Endothelial cell of umbilical vein (primary cell): ENCODE measurements around the gene SFMBT2. TPM values are rescaled to one million over a fixed set of nuclear protein-coding genes. Genes with fewer than 3 reads are reported as not detected.

Source experiments
- BruUV-seq: library from RNA; stranded (reverse); fragments of 400-500 nt; replicated peaks from 2 replicates; lab custom pipeline; 2021; lab: Mats Ljungman, UMichigan
- CTCF ChIA-PET: fragments of 300-600, 350-600 bp; sonication (Branson Sonifier 250); formaldehyde crosslinking; loops from one replicate; lab custom pipeline; 2021; ENCODE audit warnings: antibody characterized with exemption, inconsistent platforms; lab: Charles Lee
- POLR2A ChIA-PET: fragments of 300-600, 350-600 bp; sonication (Branson Sonifier 250); formaldehyde crosslinking; loops from one replicate; lab custom pipeline; 2021; ENCODE audit warnings: antibody characterized with exemption, inconsistent platforms; lab: Charles Lee
- DNase-seq: peaks from one replicate; pipeline ENCODE4 v3.0.0-alpha.2; 2011; ENCODE audit warnings: low read depth, low spot score
- FAIRE-seq: peaks from 2 replicates; lab custom pipeline; 2011; peaks lifted over from hg19 to GRCh38; lab: Jason Lieb, UNC
- H2AFZ ChIP-seq: 2 replicates; pipeline ENCODE4 v1.6.0; 2012; ENCODE audit warnings: low read depth, low read length, control low read depth, inconsistent platforms
- H3K27ac ChIP-seq: 2 replicates; pipeline ENCODE4 v1.5.1; 2011; ENCODE audit warnings: low read depth, mild to moderate bottlenecking, control low read depth, low read length, moderate library complexity; ENCODE audit not compliant: insufficient read depth
- H3K27me3 ChIP-seq, 2 experiments: 2 replicates each; pipeline versions ENCODE4 v1.6.0 to v1.6.1; 2011; ENCODE audit warnings: low read length in 2 of 2, mixed read lengths in 1 of 2; ENCODE audit not compliant: control insufficient read depth in 2 of 2, insufficient read depth in 2 of 2
- H3K36me3 ChIP-seq, 2 experiments: 2 replicates in 1 of 2; 3 replicates in 1 of 2; pipeline ENCODE4 v1.5.1; 2011; ENCODE audit warnings: low read length in 2 of 2, mild to moderate bottlenecking in 1 of 2, moderate library complexity in 1 of 2; ENCODE audit not compliant: control insufficient read depth in 2 of 2, insufficient read depth in 2 of 2; ENCODE audit errors: extremely low read depth in 1 of 2
- H3K4me1 ChIP-seq: 3 replicates; pipeline ENCODE4 v1.5.1; 2011; ENCODE audit warnings: mild to moderate bottlenecking, low read length; ENCODE audit not compliant: control insufficient read depth, insufficient read depth; ENCODE audit errors: extremely low read depth
- H3K4me2 ChIP-seq: 2 replicates; pipeline ENCODE4 v1.6.1; 2011; ENCODE audit warnings: low read length, control low read depth, mixed read lengths; ENCODE audit not compliant: insufficient read depth
- H3K4me3 ChIP-seq, 3 experiments: fragments of 200-600 bp in 1 of 3; sonication (generic), shearing (Covaris generic) in 1 of 3; replicated peaks in 1 of 3; 2 replicates each; pipeline ENCODE4 v1.5.1; 2011 to 2016; ENCODE audit warnings: control low read depth in 3 of 3, low read length in 3 of 3, mild to moderate bottlenecking in 2 of 3, inconsistent platforms in 1 of 3, low read depth in 1 of 3, moderate library complexity in 1 of 3; ENCODE audit not compliant: insufficient read depth in 1 of 3
- H3K79me2 ChIP-seq: 2 replicates; pipeline ENCODE4 v1.6.0; 2012; ENCODE audit warnings: low read length, inconsistent platforms; ENCODE audit not compliant: control insufficient read depth, insufficient read depth
- H3K9ac ChIP-seq: replicated peaks from 2 replicates; pipeline ENCODE3; 2011; ENCODE audit warnings: low read length, control low read depth; ENCODE audit not compliant: insufficient read depth; ENCODE audit errors: extremely low read depth
- H3K9me1 ChIP-seq: replicated peaks from 3 replicates; pipeline ENCODE4 v1.6.0; 2011; ENCODE audit warnings: mild to moderate bottlenecking, low read length; ENCODE audit not compliant: control insufficient read depth, insufficient read depth; ENCODE audit errors: extremely low read depth
- H3K9me3 ChIP-seq: replicated peaks from 2 replicates; pipeline ENCODE4 v1.5.1; 2012; ENCODE audit warnings: low read length, inconsistent platforms; ENCODE audit not compliant: control insufficient read depth, insufficient read depth
- H4K20me1 ChIP-seq: replicated peaks from 2 replicates; pipeline ENCODE3; 2011; ENCODE audit warnings: mild to moderate bottlenecking, low read length; ENCODE audit not compliant: control insufficient read depth, insufficient read depth; ENCODE audit errors: extremely low read depth
- EZH2 ChIP-seq: IDR thresholded peaks from 2 replicates; pipeline ENCODE4 v1.6.1; 2012; ENCODE audit warnings: borderline replicate concordance, low read depth, mild to moderate bottlenecking, moderate library complexity, low read length, inconsistent platforms; ENCODE audit not compliant: severe bottlenecking
- FOS ChIP-seq: IDR thresholded peaks from 2 replicates; pipeline ENCODE4 v1.6.1; 2011; ENCODE audit warnings: mild to moderate bottlenecking, low read length, moderate library complexity, borderline replicate concordance; ENCODE audit not compliant: insufficient read depth
- GATA2 ChIP-seq: IDR thresholded peaks from 2 replicates; pipeline ENCODE4 v1.7.0; 2011; ENCODE audit warnings: low read depth, mild to moderate bottlenecking, moderate library complexity, mixed read lengths, low read length; ENCODE audit not compliant: insufficient read length, insufficient read depth
- JUN ChIP-seq: IDR thresholded peaks from 2 replicates; pipeline ENCODE4 v1.6.1; 2011; ENCODE audit warnings: borderline replicate concordance, low read depth; ENCODE audit not compliant: insufficient read length, insufficient read depth
- MAX ChIP-seq: IDR thresholded peaks from 2 replicates; pipeline ENCODE4 v1.6.1; 2011; ENCODE audit not compliant: insufficient read depth, insufficient read length
- MYC ChIP-seq: IDR thresholded peaks from one replicate; pipeline ENCODE4 v1.6.1; 2011; ENCODE audit warnings: mild to moderate bottlenecking, low read depth, low read length
- POLR2A ChIP-seq: IDR thresholded peaks from 2 replicates; pipeline ENCODE4 v1.6.1; 2012; ENCODE audit warnings: low read depth, mild to moderate bottlenecking, control low read depth, low read length
- POLR2AphosphoS5 ChIP-seq: IDR thresholded peaks from 2 replicates; pipeline ENCODE4 v1.6.1; 2012; ENCODE audit warnings: low read depth, mild to moderate bottlenecking, control low read depth, low read length, moderate library complexity; ENCODE audit not compliant: insufficient read depth
- dilution Hi-C: fragments of 300-500 bp; cut with MboI; formaldehyde crosslinking; loops from one replicate; pipeline ENCODE4 v1.15.0; 2019; ENCODE audit warnings: low sequenced_read_pairs; ENCODE audit not compliant: extremely low pct_ligation_motif_present
- intact Hi-C: fragments of 100-400 bp; cut with micrococcal nuclease; formaldehyde crosslinking; loops from one replicate; pipeline ENCODE4 v1.10.0; 2022
- polyA plus RNA-seq, 4 experiments: library from polyadenylated mRNA; depleted of rRNA in 3 of 4; stranded (reverse) in 3 of 4; unstranded in 1 of 4; fragments of >200 nt; gene quantifications; 2 replicates each; pipeline versions ENCODE4 v1.2.1 to v1.2.3, GENCODE V29; 2011 to 2012; ENCODE audit warnings: missing spikeins in 1 of 4
- total RNA-seq: library from RNA; stranded (reverse); gene quantifications from 2 replicates; pipeline ENCODE4 v1.2.3, GENCODE V29; 2021
- TF ChIP-seq, protein P1 (sequence below), 2 donors: IDR thresholded peaks; 1 replicate in 1 of 2; 2 replicates in 1 of 2; pipeline ENCODE4 v1.5.1; 2011; ENCODE audit warnings: low read length in 2 of 2, mild to moderate bottlenecking in 2 of 2, moderate library complexity in 2 of 2, control low read depth in 1 of 2, inconsistent platforms in 1 of 2, low read depth in 1 of 2; ENCODE audit not compliant: insufficient read depth in 1 of 2; ENCODE audit errors: extremely low read depth in 1 of 2

The SFMBT2 gene
- total and polyA plus RNA-seq, 2 donors (not counting 3 experiments of a cell fraction or from before 2014, with no cell fraction given): 0.14 to 0.64 TPM

DNA sequence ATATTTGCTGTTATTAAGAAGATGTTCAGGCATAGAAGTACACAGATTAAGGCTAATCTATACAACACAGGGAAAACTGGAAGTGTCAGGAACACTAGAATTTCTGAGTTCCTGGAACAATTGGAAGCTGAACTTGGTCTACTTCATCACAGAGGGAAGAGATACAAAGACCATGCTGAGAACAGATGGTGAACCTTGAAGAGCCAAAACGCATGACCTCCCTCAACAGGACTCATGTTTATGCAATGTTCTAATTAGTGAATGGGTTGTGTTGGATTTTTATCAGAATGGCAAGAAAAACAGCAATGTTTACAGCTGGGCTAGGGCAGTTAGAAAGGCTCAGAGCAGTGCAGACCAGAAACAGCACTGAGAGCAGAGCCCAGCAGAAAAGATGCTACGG lies 94.9 kb downstream of the SFMBT2 start:
- Histone ChIP-seq H3K9me3 (no peaks in the 10 kb centered on the region), H3K27me3 (no peaks in the 10 kb centered on the region), H3K9me1 (no peaks in the 10 kb centered on the region), H3K36me3 (no peaks in the 10 kb centered on the region), H3K4me1 (no peaks in the 10 kb centered on the region), H4K20me1 (no peaks in the 10 kb centered on the region), H3K79me2 (no peaks in the 10 kb centered on the region), H3K27ac (no peak overlapping the region), H3K4me2 (no peak overlapping the region), H3K9ac (no peak overlapping the region), H3K4me3 (no peak overlapping the region), H2AFZ (no peak overlapping the region)
- DNase-seq (no peak), FAIRE-seq (no peak)
- no TSS peak for BruUV-seq
- intact Hi-C loops (no loop called here), dilution Hi-C loops (no loop called here)
- ChIA-PET POLR2A (no interaction called here), CTCF (no interaction called here)
- TF ChIP-seq POLR2A: no peak
- no peak for TF ChIP-seq FOS
- no peak for TF ChIP-seq GATA2
- TF ChIP-seq MAX: no peak
- no peak for TF ChIP-seq JUN
- no peak for TF ChIP-seq EZH2
- TF ChIP-seq POLR2AphosphoS5: no peak
- TF ChIP-seq, protein P1, sequence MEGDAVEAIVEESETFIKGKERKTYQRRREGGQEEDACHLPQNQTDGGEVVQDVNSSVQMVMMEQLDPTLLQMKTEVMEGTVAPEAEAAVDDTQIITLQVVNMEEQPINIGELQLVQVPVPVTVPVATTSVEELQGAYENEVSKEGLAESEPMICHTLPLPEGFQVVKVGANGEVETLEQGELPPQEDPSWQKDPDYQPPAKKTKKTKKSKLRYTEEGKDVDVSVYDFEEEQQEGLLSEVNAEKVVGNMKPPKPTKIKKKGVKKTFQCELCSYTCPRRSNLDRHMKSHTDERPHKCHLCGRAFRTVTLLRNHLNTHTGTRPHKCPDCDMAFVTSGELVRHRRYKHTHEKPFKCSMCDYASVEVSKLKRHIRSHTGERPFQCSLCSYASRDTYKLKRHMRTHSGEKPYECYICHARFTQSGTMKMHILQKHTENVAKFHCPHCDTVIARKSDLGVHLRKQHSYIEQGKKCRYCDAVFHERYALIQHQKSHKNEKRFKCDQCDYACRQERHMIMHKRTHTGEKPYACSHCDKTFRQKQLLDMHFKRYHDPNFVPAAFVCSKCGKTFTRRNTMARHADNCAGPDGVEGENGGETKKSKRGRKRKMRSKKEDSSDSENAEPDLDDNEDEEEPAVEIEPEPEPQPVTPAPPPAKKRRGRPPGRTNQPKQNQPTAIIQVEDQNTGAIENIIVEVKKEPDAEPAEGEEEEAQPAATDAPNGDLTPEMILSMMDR (IDR thresholded peaks at IDR 0.05; ENCODE audit: extremely low read depth in 1 of 2, insufficient read depth in 1 of 2, low read depth in 1 of 2, low read length in 2 of 2): no peak
- TF ChIP-seq MYC: no peak
